Colonic mucosa (tissue), 4 donors: ENCODE data around the gene SUPT16H. TPM values are rescaled to one million over a fixed set of nuclear protein-coding genes. Genes with fewer than 3 reads are reported as not detected.
A peak's percentile ranks its signal among the peaks of the same experiment; 100 is the strongest.
"Not testable (repeated sequence)": the region's sequence is repeated elsewhere in the genome, so short reads cannot be mapped to it uniquely, and the experiment has no call there.

ENCODE experiments used
- DNase-seq: peaks from one replicate; pipeline ENCODE4 v3.0.0-alpha.2; 2020
- H3K27ac ChIP-seq: fragments of 200-600 bp; one replicate; pipeline ENCODE4 v1.8.0; 2021
- H3K27me3 ChIP-seq: fragments of 200-600 bp; one replicate; pipeline ENCODE4 v1.8.0; 2021
- H3K36me3 ChIP-seq: fragments of 200-600 bp; one replicate; pipeline ENCODE4 v1.8.0; 2021
- H3K4me1 ChIP-seq: fragments of 200-600 bp; one replicate; pipeline ENCODE4 v1.8.0; 2021; ENCODE audit warnings: mild to moderate bottlenecking
- H3K4me3 ChIP-seq: fragments of 200-600 bp; one replicate; pipeline ENCODE4 v1.8.0; 2021
- H3K9ac ChIP-seq, 2 donors: one replicate each; pipeline ENCODE4 v1.7.0; 2013; ENCODE audit warnings: control low read depth in 2 of 2, low read depth in 2 of 2, low read length in 2 of 2
- H3K9me3 ChIP-seq: fragments of 200-600 bp; one replicate; pipeline ENCODE4 v1.8.0; 2021
- CTCF ChIP-seq: fragments of 200-600 bp; IDR thresholded peaks from one replicate; pipeline ENCODE4 v1.8.0; 2022; ENCODE audit warnings: antibody characterized with exemption, mild to moderate bottlenecking
- intact Hi-C: fragments of 100-400 bp; cut with DNase I; formaldehyde crosslinking; loops from one replicate; pipeline ENCODE4 v1.14.1; 2022
- total RNA-seq, 2 donors: library from RNA; stranded (reverse); fragmentation: NEBNext Ultra II Directional in 1 of 2; extraction: Animal tissue kit (Norgen Biotek cat#: 25700) in 1 of 2; gene quantifications; one replicate each; pipeline ENCODE4 v1.2.1, GENCODE V29; 2021
- donor health status: healthy.
- donor health status: DM: no; HTN: no; CAD: no.
- donor health status: DM: no; HTN: no; CAD: no.

The SUPT16H gene
- total RNA-seq, 2 donors from 2014 or later = 43.9 to 71.8 TPM

GRCh38 chr14:21309956-21310355 lies 73.9 kb downstream of the SUPT16H start:
- no peak for TF ChIP-seq CTCF
- intact Hi-C loops = no loop called here
- H3K4me1 ChIP-seq = peaks cover 4% of the 10 kb centered on the region
- H3K4me3 ChIP-seq = no peak overlapping the region
- no peaks in the 10 kb centered on the region for H3K27me3 ChIP-seq
- no peak overlapping the region for H3K9ac ChIP-seq
- no peak for DNase-seq
- H3K27ac ChIP-seq = no peak overlapping the region
- H3K9me3 ChIP-seq = no peaks in the 10 kb centered on the region
- H3K36me3 ChIP-seq = no peaks in the 10 kb centered on the region

- TF ChIP-seq CTCF = no peak
- Histone ChIP-seq H3K9ac (no peak overlapping the region), H3K4me1 (peaks cover 4% of the 10 kb centered on the region), H3K27me3 (no peaks in the 10 kb centered on the region), H3K27ac (peak overlapping the region; percentile 60), H3K4me3 (peak overlapping the region; percentile 27), H3K36me3 (no peaks in the 10 kb centered on the region), H3K9me3 (no peaks in the 10 kb centered on the region)
- intact Hi-C loops = no loop called here
- DNase-seq = no peak
These were observed 74.6 kb downstream of the SUPT16H start for GRCh38 chr14:21309238-21309636.

- Histone ChIP-seq H3K27me3 (no peaks in the 10 kb centered on the region), H3K4me3 (peak overlapping the region; percentile 27), H3K9ac (peak overlapping the region in 1 of 2 donors; percentile 62), H3K9me3 (no peaks in the 10 kb centered on the region), H3K27ac (peak overlapping the region; percentile 78), H3K4me1 (peaks cover 4% of the 10 kb centered on the region), H3K36me3 (no peaks in the 10 kb centered on the region)
- peak; percentile 91 for DNase-seq
- TF ChIP-seq CTCF = no peak
- intact Hi-C loops = no loop called here
These were observed 75.2 kb downstream of the SUPT16H start for GRCh38 chr14:21308479-21309237.

GRCh38 chr14:21308132-21308478 lies 75.7 kb downstream of the SUPT16H start:
- Histone ChIP-seq H3K4me3 (peak overlapping the region; percentile 27), H3K9ac (peak overlapping the region in 1 of 2 donors; percentile 62), H3K4me1 (peaks cover 4% of the 10 kb centered on the region), H3K27me3 (no peaks in the 10 kb centered on the region), H3K9me3 (no peaks in the 10 kb centered on the region), H3K36me3 (no peaks in the 10 kb centered on the region), H3K27ac (peak overlapping the region; percentile 78)
- DNase-seq = no peak
- TF ChIP-seq CTCF = no peak
- intact Hi-C loops = no loop called here

- Histone ChIP-seq H3K27me3 (no peaks in the 10 kb centered on the region), H3K4me1 (peaks cover 4% of the 10 kb centered on the region), H3K36me3 (no peaks in the 10 kb centered on the region), H3K4me3 (no peak overlapping the region), H3K9ac (no peak overlapping the region), H3K9me3 (no peaks in the 10 kb centered on the region), H3K27ac (peak overlapping the region; percentile 78)
- no peak for DNase-seq
- TF ChIP-seq CTCF = no peak
- intact Hi-C loops = no loop called here
These were observed 76.2 kb downstream of the SUPT16H start for GRCh38 chr14:21307637-21308036.

GRCh38 chr14:21302836-21303140 lies 81.0 kb downstream of the SUPT16H start:
- intact Hi-C loops, DNase-seq, H3K27ac ChIP-seq, H3K4me3 ChIP-seq, H3K9me3 ChIP-seq, H3K9ac ChIP-seq, H3K36me3 ChIP-seq, H3K4me1 ChIP-seq, H3K27me3 ChIP-seq: not testable (repeated sequence)
